Measurements from ENCODE around the gene OR2A12.
"Not testable (repeated sequence)": the region's sequence is repeated elsewhere in the genome, so short reads cannot be mapped to it uniquely, and the experiment has no call there.

The OR2A12 gene

DNA sequence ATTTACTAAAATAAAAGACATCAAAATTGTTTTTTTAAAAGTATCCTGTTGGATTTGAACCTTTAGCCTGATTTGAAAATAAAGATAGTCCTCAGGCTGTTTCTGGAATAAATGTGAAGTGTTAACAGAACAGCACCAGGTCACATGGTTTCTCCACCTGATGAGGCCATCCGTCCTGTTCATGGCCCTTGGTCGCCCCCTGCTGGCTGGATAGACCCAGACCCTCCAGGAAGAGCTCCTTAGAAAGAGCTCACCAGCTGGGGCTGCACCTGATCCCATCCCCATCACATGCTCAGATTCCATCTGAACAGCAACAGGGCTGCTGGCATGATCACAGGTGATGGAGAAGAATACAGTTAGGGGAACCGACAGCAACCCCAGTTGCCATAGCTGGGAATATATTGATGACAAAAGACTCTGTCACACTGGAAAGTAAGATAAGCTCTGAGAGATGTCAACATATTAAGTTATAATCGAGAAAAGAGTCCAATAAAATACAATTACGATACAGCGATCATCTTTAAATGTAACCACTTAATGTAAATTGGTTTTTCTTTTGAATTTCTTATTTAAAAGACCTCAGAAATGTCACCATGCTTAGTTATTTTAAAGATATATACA lies 41.7 kb downstream of the OR2A12 start:
- DNase-seq, result peak; percentile 87

- not testable (repeated sequence) for DNase-seq
These were observed 43.5 kb downstream of the OR2A12 start for GRCh38 chr7:144129601-144130000.

DNA sequence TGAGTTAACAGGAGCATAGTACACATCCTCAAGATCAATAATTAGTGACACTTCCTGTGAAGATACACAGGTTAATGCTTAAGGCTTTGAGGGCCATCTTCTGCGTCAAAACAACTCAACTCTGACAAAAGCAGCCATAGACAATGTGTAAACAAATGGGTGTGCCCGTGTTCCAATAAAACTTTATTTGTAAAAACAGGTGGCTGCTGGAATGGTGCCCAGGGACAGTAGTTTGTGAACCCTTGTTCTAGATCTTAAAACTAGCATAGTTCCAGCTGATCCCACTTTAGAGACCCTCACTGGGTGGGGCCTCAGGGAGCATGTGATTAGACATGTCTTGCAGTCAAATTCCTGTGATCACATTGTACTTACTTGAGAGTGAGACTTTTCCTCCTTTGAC lies 44.7 kb downstream of the OR2A12 start:
- DNase-seq, result no peak

GRCh38 chr7:144132262-144132661 lies 46.2 kb downstream of the OR2A12 start:
- DNase-seq, result no peak

GRCh38 chr7:144133307-144133706 lies 47.2 kb downstream of the OR2A12 start:
- no peak for DNase-seq

GRCh38 chr7:144134116-144134515 lies 48.0 kb downstream of the OR2A12 start:
- DNase-seq, result no peak

GRCh38 chr7:144137501-144137900 lies 51.4 kb downstream of the OR2A12 start:
- no peak for DNase-seq

DNA sequence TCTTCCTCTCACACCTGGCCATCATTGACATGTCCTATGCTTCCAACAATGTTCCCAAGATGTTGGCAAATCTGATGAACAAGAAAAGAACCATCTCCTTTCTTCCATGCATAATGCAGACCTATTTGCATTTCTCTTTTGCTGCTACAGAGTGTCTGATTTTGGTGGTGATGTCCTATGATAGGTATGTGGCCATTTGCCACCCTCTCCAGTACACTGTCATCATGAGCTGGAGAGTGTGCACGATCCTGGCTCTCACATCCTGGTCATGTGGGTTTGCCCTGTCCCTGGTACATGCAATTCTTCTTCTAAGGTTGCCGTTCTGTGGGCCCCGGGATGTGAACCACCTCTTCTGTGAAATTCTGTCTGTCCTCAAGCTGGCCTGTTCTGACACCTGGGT lies 56.1 kb downstream of the OR2A12 start:
- no peak for DNase-seq

GRCh38 chr7:144144426-144144825 lies 58.3 kb downstream of the OR2A12 start:
- DNase-seq, result no peak

DNA sequence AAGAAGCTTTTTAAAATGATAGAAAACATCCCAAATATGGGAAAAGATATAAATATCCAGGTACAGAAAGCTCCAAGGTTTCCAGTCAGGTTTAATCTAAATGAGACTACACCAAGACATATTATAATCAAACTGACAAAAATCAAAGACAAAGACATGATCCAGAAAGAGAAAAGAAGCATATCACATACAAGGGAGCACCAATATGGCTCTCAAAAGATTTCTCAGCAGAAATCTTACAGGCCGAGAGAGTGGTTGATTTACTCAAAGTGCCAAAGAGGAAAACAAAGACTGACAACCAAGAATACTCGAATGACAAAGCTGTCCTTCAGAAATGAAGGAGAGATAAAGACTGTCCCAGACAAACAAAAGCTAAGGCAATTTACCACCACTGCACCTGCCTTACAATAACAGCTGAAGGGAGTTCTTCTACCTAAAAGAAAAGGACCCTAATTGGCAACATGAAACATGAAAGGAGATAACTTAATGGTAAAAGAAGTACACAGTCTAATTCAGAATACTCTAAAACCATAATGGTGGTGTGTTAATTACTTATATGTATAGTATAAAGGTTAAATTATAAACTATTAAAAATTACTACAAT lies 62.2 kb downstream of the OR2A12 start:
- no peak for DNase-seq

All from eye (tissue), 1 donor.